Mucosa of gallbladder (tissue), 1 donor: Measurements from ENCODE around the gene GPBAR1. TPM values are rescaled to one million over a fixed set of nuclear protein-coding genes. Genes with fewer than 3 reads are reported as not detected.
"Not testable (repeated sequence)": the region's sequence is repeated elsewhere in the genome, so short reads cannot be mapped to it uniquely, and the experiment has no call there.

Source experiments
- DNase-seq: peaks from one replicate; pipeline ENCODE4 v3.0.0-alpha.2; 2020; ENCODE audit warnings: low spot score
- total RNA-seq: library from RNA; stranded (reverse); gene quantifications from one replicate; pipeline ENCODE4 v1.2.1, GENCODE V29; 2021
- donor health status: DM: no; HTN: no; CAD: no.

The GPBAR1 gene
- total RNA-seq, 1 donor from 2014 or later = 49.3 TPM

GRCh38 chr2:218310853-218311540 lies 50.2 kb downstream of the GPBAR1 start:
- DNase-seq = no peak

- not testable (repeated sequence) for DNase-seq
Measured at GRCh38 chr2:218311541-218312266, 50.9 kb downstream of the GPBAR1 start.

GRCh38 chr2:218312267-218312756 lies 51.5 kb downstream of the GPBAR1 start:
- DNase-seq = peak; percentile 64

GRCh38 chr2:218313356-218313755 lies 52.5 kb downstream of the GPBAR1 start:
- DNase-seq = no peak

Other genes starting within 250 kb of the GPBAR1 start
- 0.17 TPM for gene RUFY4, start 191.8 kb upstream of the GPBAR1 start, total RNA-seq
- gene CXCR2, start 135.0 kb upstream of the GPBAR1 start, total RNA-seq = 0.69 TPM
- not detected for gene CXCR1, start 94.1 kb upstream of the GPBAR1 start, total RNA-seq
- 239 TPM for gene ARPC2, start 43.8 kb upstream of the GPBAR1 start, total RNA-seq
- 114 TPM for gene AAMP, start 9.1 kb downstream of the GPBAR1 start, total RNA-seq
- 154 TPM for gene PNKD, start 9.5 kb downstream of the GPBAR1 start, total RNA-seq
- 388 TPM for gene TMBIM1, start 31.5 kb downstream of the GPBAR1 start, total RNA-seq
- gene CATIP, start 95.8 kb downstream of the GPBAR1 start, total RNA-seq = 3.4 TPM
- 15.1 TPM for gene SLC11A1, start 121.3 kb downstream of the GPBAR1 start, total RNA-seq
- gene CTDSP1, start 138.9 kb downstream of the GPBAR1 start, total RNA-seq = 184 TPM
- gene VIL1, start 158.1 kb downstream of the GPBAR1 start, total RNA-seq = 328 TPM